ENCODE measurements around the gene AGTRAP.

AGTRAP gene

GRCh38 chr1:11780380-11781147 is 44.6 kb downstream of the AGTRAP start:
- POLR2A ChIA-PET: no interaction called here
- CTCF ChIA-PET: no interaction called here
- H3K4me1 ChIP-seq (ENCODE audit: control insufficient read depth, insufficient read depth, low read length): no peaks in the 10 kb centered on the region
- no peak overlapping the region for H3K4me3 ChIP-seq (ENCODE audit: low read depth, low read length)
- no peaks in the 10 kb centered on the region for H3K36me3 ChIP-seq (ENCODE audit: control insufficient read depth in 2 of 2, insufficient read depth in 1 of 2, low read length in 2 of 2)
- H3K27ac ChIP-seq (ENCODE audit: extremely low read depth, low read depth, low read length): no peak overlapping the region
- 0 out of 2 replicates have a peak, but pooled peaks have one; percentile 53 for TF ChIP-seq ZNF449 (tag by site-specific recombination; IDR thresholded peaks at IDR 0.05)
- TF ChIP-seq KLF1 (tag by site-specific recombination; IDR thresholded peaks at IDR 0.05): no peak
- TF ChIP-seq ZNF530 (tag by site-specific recombination; IDR thresholded peaks at IDR 0.05; ENCODE audit: low read depth): no peak
- no peak for TF ChIP-seq ZNF114 (tag by site-specific recombination; IDR thresholded peaks at IDR 0.05)
- no peak for TF ChIP-seq ZNF10 (tag by site-specific recombination; IDR thresholded peaks at IDR 0.05)
- no peaks in the 10 kb centered on the region for H3K9me3 ChIP-seq (ENCODE audit: control insufficient read depth, insufficient read depth, low read depth, low read length)

- H3K36me3 ChIP-seq (ENCODE audit: control insufficient read depth in 2 of 2, insufficient read depth in 1 of 2, low read length in 2 of 2): no peaks in the 10 kb centered on the region
- ChIA-PET POLR2A (interaction anchor here (0.5 to 0.7 kb wide), 2 partner anchors 38 to 128 kb away, joined by 5 to 6 read pairs; no protein-coding TSS in a partner anchor), CTCF (interaction anchor here (0.7 to 1.1 kb wide), 2 partner anchors 12 to 21 kb away, joined by 3 to 4 read pairs; no protein-coding TSS in a partner anchor)
- no peak for TF ChIP-seq ZSCAN5A (tag by site-specific recombination; IDR thresholded peaks at IDR 0.05)
- TF ChIP-seq ZNF549 (tag by site-specific recombination; IDR thresholded peaks at IDR 0.05): no peak
- no peak for TF ChIP-seq OSR2 (tag by site-specific recombination; IDR thresholded peaks at IDR 0.05)
- TF ChIP-seq ZNF621 (tag by site-specific recombination; IDR thresholded peaks at IDR 0.05): no peak
- TF ChIP-seq MYNN (tag by site-specific recombination; IDR thresholded peaks at IDR 0.05; ENCODE audit: borderline replicate concordance): no peak
- TF ChIP-seq EGR2 (tag by site-specific recombination; IDR thresholded peaks at IDR 0.05; ENCODE audit: low read depth): no peak
- no peak for TF ChIP-seq MEIS1 (CRISPR knock-in tag; IDR thresholded peaks at IDR 0.05; ENCODE audit: borderline replicate concordance)
- TF ChIP-seq AEBP2 (tag by site-specific recombination; IDR thresholded peaks at IDR 0.05; ENCODE audit: borderline replicate concordance): no peak
- no peak for TF ChIP-seq ZNF214 (tag by site-specific recombination; IDR thresholded peaks at IDR 0.05; ENCODE audit: borderline replicate concordance)
- TF ChIP-seq ZNF510 (tag by site-specific recombination; IDR thresholded peaks at IDR 0.05; ENCODE audit: insufficient replicate concordance): no peak
- TF ChIP-seq ZNF133 (tag by site-specific recombination; IDR thresholded peaks at IDR 0.05): no peak
- TF ChIP-seq ZNF394 (tag by site-specific recombination; IDR thresholded peaks at IDR 0.05; ENCODE audit: borderline replicate concordance): no peak
- no peak for TF ChIP-seq ZNF580 (tag by site-specific recombination; IDR thresholded peaks at IDR 0.05)
- TF ChIP-seq GLIS2 (tag by site-specific recombination; IDR thresholded peaks at IDR 0.05): no peak
- TF ChIP-seq ZNF785 (tag by site-specific recombination; IDR thresholded peaks at IDR 0.05): no peak
- TF ChIP-seq KLF16 (tag by site-specific recombination; IDR thresholded peaks at IDR 0.05): no peak
- TF ChIP-seq ZNF146 (tag by site-specific recombination; IDR thresholded peaks at IDR 0.05): no peak
- no peak for TF ChIP-seq ZNF112 (tag by site-specific recombination; IDR thresholded peaks at IDR 0.05)
- no peak overlapping the region for H3K4me3 ChIP-seq (ENCODE audit: low read depth, low read length)
- no peaks in the 10 kb centered on the region for H3K9me3 ChIP-seq (ENCODE audit: control insufficient read depth, insufficient read depth, low read depth, low read length)
- H3K4me1 ChIP-seq (ENCODE audit: control insufficient read depth, insufficient read depth, low read length): no peaks in the 10 kb centered on the region
- no peak overlapping the region for H3K27ac ChIP-seq (ENCODE audit: extremely low read depth, low read depth, low read length)
Observed at GRCh38 chr1:11781297-11781696, 45.4 kb downstream of the AGTRAP start.
